H9 (cell line): ENCODE data around the gene LPGAT1. TPM values are rescaled to one million over a fixed set of nuclear protein-coding genes. Genes with fewer than 3 reads are reported as not detected.

Source experiments
- DNase-seq: peaks from one replicate; pipeline ENCODE4 v3.0.0-alpha.2; 2017
- H2AFZ ChIP-seq: one replicate; pipeline ENCODE4 v1.6.1; 2013; ENCODE audit warnings: mild to moderate bottlenecking, low read length, control low read depth, moderate library complexity
- H2AK5ac ChIP-seq: 2 replicates; pipeline ENCODE4 v1.6.1; 2013; ENCODE audit warnings: low read length, control low read depth, mixed read lengths; ENCODE audit not compliant: insufficient read length
- H2BK120ac ChIP-seq: one replicate; pipeline ENCODE4 v1.6.1; 2013; ENCODE audit warnings: low read depth, mild to moderate bottlenecking, low read length, control low read depth, inconsistent platforms; ENCODE audit not compliant: poor library complexity, severe bottlenecking
- H2BK12ac ChIP-seq: 2 replicates; pipeline ENCODE4 v1.6.1; 2013; ENCODE audit warnings: low read length, control low read depth, mixed read lengths, low read depth; ENCODE audit not compliant: insufficient read length
- H2BK15ac ChIP-seq: 2 replicates; pipeline ENCODE4 v1.6.1; 2013; ENCODE audit warnings: low read depth, low read length, control low read depth
- H2BK20ac ChIP-seq: one replicate; pipeline ENCODE4 v1.6.1; 2013; ENCODE audit warnings: low read depth, mild to moderate bottlenecking, low read length, control low read depth, inconsistent platforms; ENCODE audit not compliant: poor library complexity, severe bottlenecking
- H2BK5ac ChIP-seq: 2 replicates; pipeline ENCODE4 v1.6.1; 2013; ENCODE audit warnings: low read length, control low read depth, mixed read lengths; ENCODE audit not compliant: insufficient read length
- H3K14ac ChIP-seq: 2 replicates; pipeline ENCODE4 v1.6.1; 2013; ENCODE audit warnings: low read length, control low read depth; ENCODE audit not compliant: insufficient read depth
- H3K18ac ChIP-seq: 2 replicates; pipeline ENCODE4 v1.6.1; 2013; ENCODE audit warnings: low read depth, mild to moderate bottlenecking, mixed read lengths, low read length, control low read depth; ENCODE audit not compliant: insufficient read length
- H3K23ac ChIP-seq: 2 replicates; pipeline ENCODE4 v1.6.1; 2013; ENCODE audit warnings: low read length, control low read depth, mixed read lengths, low read depth; ENCODE audit not compliant: insufficient read length
- H3K23me2 ChIP-seq: 2 replicates; pipeline ENCODE4 v1.6.1; 2013; ENCODE audit warnings: low read depth, mild to moderate bottlenecking, mixed read lengths, low read length, control low read depth; ENCODE audit not compliant: insufficient read length, poor library complexity, severe bottlenecking
- H3K27ac ChIP-seq: 2 replicates; pipeline ENCODE4 v1.5.1; 2013; ENCODE audit warnings: low read length, control low read depth, mixed read lengths, low read depth; ENCODE audit not compliant: insufficient read length
- H3K27me3 ChIP-seq: 2 replicates; pipeline ENCODE4 v1.6.1; 2013; ENCODE audit warnings: low read length, control low read depth, inconsistent platforms; ENCODE audit not compliant: insufficient read depth
- H3K4ac ChIP-seq: 2 replicates; pipeline ENCODE4 v1.6.1; 2013; ENCODE audit warnings: low read depth, mild to moderate bottlenecking, control low read depth, inconsistent platforms, low read length, moderate library complexity
- H3K4me1 ChIP-seq: 2 replicates; pipeline ENCODE4 v1.6.1; 2013; ENCODE audit warnings: low read length, control low read depth, inconsistent platforms; ENCODE audit not compliant: insufficient read depth
- H3K4me2 ChIP-seq: 2 replicates; pipeline ENCODE4 v1.6.1; 2013; ENCODE audit warnings: low read length, control low read depth, mixed read lengths; ENCODE audit not compliant: insufficient read length, insufficient read depth
- H3K56ac ChIP-seq: 2 replicates; pipeline ENCODE4 v1.6.1; 2013; ENCODE audit warnings: low read depth, mild to moderate bottlenecking, mixed read lengths, low read length, control low read depth; ENCODE audit not compliant: insufficient read length
- H3K79me1 ChIP-seq: 2 replicates; pipeline ENCODE4 v1.6.1; 2013; ENCODE audit warnings: low read depth, mild to moderate bottlenecking, moderate library complexity, low read length, control low read depth, inconsistent platforms; ENCODE audit not compliant: insufficient read depth, poor library complexity, severe bottlenecking
- H3K79me2 ChIP-seq: 2 replicates; pipeline ENCODE4 v1.6.1; 2013; ENCODE audit warnings: low read length, control low read depth, inconsistent platforms; ENCODE audit not compliant: insufficient read depth
- H3K9ac ChIP-seq: 2 replicates; pipeline ENCODE4 v1.6.1; 2013; ENCODE audit warnings: low read length, control low read depth, mixed read lengths; ENCODE audit not compliant: insufficient read length; ENCODE audit errors: extremely low read depth
- H3K9me3 ChIP-seq: one replicate; pipeline ENCODE4 v1.6.1; 2013; ENCODE audit warnings: low read depth, low read length, inconsistent platforms; ENCODE audit not compliant: control insufficient read depth
- H3T11ph ChIP-seq: one replicate; pipeline ENCODE4 v1.6.1; 2013; ENCODE audit warnings: mild to moderate bottlenecking, low read length, control low read depth, inconsistent platforms
- H4K20me1 ChIP-seq: one replicate; pipeline ENCODE4 v1.6.1; 2013; ENCODE audit not compliant: control insufficient read depth, insufficient read length, insufficient read depth
- H4K5ac ChIP-seq: 2 replicates; pipeline ENCODE4 v1.6.1; 2013; ENCODE audit warnings: low read depth, mild to moderate bottlenecking, mixed read lengths, low read length, control low read depth; ENCODE audit not compliant: insufficient read length
- H4K8ac ChIP-seq: replicated peaks from 2 replicates; pipeline ENCODE4 v1.6.1; 2013; ENCODE audit warnings: low read length, control low read depth, mixed read lengths, low read depth; ENCODE audit not compliant: insufficient read length
- H4K91ac ChIP-seq: 2 replicates; pipeline ENCODE4 v1.6.1; 2013; ENCODE audit warnings: low read depth, mild to moderate bottlenecking, moderate library complexity, mixed read lengths, low read length, control low read depth; ENCODE audit not compliant: insufficient read length
- H3K27ac Mint-ChIP-seq, 3 experiments: 2 replicates in 2 of 3; 3 replicates in 1 of 3; pipeline ENCODE4 v1.8.0; 2020 to 2021; ENCODE audit warnings: mixed read lengths in 3 of 3, mild to moderate bottlenecking in 1 of 3, moderate library complexity in 1 of 3
- H3K27me3 Mint-ChIP-seq: 2 replicates; pipeline ENCODE4 v1.8.0; 2021; ENCODE audit warnings: low read depth, mild to moderate bottlenecking, moderate library complexity, mixed read lengths
- H3K36me3 Mint-ChIP-seq, 3 experiments: 2 replicates in 2 of 3; 3 replicates in 1 of 3; pipeline ENCODE4 v1.8.0; 2020 to 2021; ENCODE audit warnings: low read depth in 3 of 3, mixed read lengths in 3 of 3; ENCODE audit not compliant: insufficient read depth in 1 of 3
- H3K4me1 Mint-ChIP-seq, 2 experiments: 2 replicates each; pipeline ENCODE4 v1.8.0; 2020; ENCODE audit warnings: mixed read lengths in 2 of 2
- H3K4me3 Mint-ChIP-seq, 2 experiments: 2 replicates in 1 of 2; 3 replicates in 1 of 2; pipeline ENCODE4 v1.8.0; 2020 to 2021; ENCODE audit warnings: mild to moderate bottlenecking in 2 of 2, mixed read lengths in 2 of 2, moderate library complexity in 1 of 2
- H3K9me3 Mint-ChIP-seq, 2 experiments: 2 replicates in 1 of 2; 3 replicates in 1 of 2; pipeline ENCODE4 v1.8.0; 2020; ENCODE audit warnings: mild to moderate bottlenecking in 2 of 2, mixed read lengths in 2 of 2, moderate library complexity in 1 of 2
- WGBS: extraction: QIAGEN DNeasy Blood & Tissue Kit; methylation state at CpG from one replicate; pipeline ENCODE4 v1.1.7; 2013; ENCODE audit warnings: missing lambda C conversion rate, low lambda C conversion rate, mixed read lengths; ENCODE audit not compliant: insufficient read length; ENCODE audit errors: extremely low coverage; 5-methylcytosine and 5-hydroxymethylcytosine counted together
- total RNA-seq: library from RNA; stranded (reverse); gene quantifications from 2 replicates; pipeline ENCODE4 v1.2.1, GENCODE V29; 2021
- TF ChIP-seq, protein P1 (sequence below): fragments of 200-600 bp; sonication (generic); conservative IDR thresholded peaks from 3 replicates; pipeline ENCODE4 v1.8.0; 2021; ENCODE audit warnings: antibody characterized with exemption, mild to moderate bottlenecking

Gene LPGAT1
- total RNA-seq, 1 experiment from 2014 or later = 12.2 TPM

DNA sequence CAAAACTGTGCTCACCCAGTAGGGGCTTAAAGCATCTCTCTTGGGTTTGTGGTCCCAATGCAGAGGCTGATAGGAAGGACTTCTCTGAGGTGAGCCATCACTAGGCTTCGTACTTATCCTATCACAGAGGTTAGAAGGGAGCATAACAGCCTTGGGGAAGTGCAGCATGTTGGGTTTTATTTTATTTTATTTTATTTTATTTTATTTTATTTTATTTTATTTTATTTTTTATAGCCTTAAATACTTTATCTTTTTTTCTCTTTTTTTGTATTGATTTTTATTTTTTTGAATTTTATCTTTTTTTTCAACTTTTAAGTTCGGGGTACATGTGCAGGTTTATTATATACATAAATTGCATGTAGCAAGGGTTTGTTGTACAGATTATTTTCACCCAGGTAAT is 48.9 kb upstream of the LPGAT1 start:
- no CpG with 5 or more reads among the region's 2 CpGs for whole genome bisulfite sequencing

More for the DNA sequence above, 48.9 kb upstream of the LPGAT1 start:
- Histone ChIP-seq H2BK120ac (no peak overlapping the region), H3K27ac (no peak overlapping the region), H2AK5ac (no peak overlapping the region), H2BK20ac (no peak overlapping the region), H4K8ac (no peak overlapping the region), H3K4me1 (no peaks in the 10 kb centered on the region), H3K79me1 (no peaks in the 10 kb centered on the region), H3K27me3 (no peaks in the 10 kb centered on the region), H4K5ac (no peak overlapping the region), H4K91ac (no peak overlapping the region), H3K79me2 (no peaks in the 10 kb centered on the region), H3K18ac (no peak overlapping the region), H2BK15ac (no peak overlapping the region), H3K23ac (no peak overlapping the region), H3T11ph (no peak overlapping the region), H3K9me3 (no peaks in the 10 kb centered on the region), H4K20me1 (no peaks in the 10 kb centered on the region), H2AFZ (no peak overlapping the region), H3K23me2 (no peaks in the 10 kb centered on the region), H3K4ac (no peak overlapping the region), H3K14ac (no peak overlapping the region), H2BK12ac (no peak overlapping the region), H2BK5ac (no peak overlapping the region), H3K56ac (no peak overlapping the region), H3K9ac (no peak overlapping the region), H3K4me2 (no peak overlapping the region)
- H3K36me3 Mint-ChIP-seq = no peaks in the 10 kb centered on the region; a peak in 1 of 7 replicates
- H3K4me3 Mint-ChIP-seq = no peak overlapping the region
- no peak overlapping the region for H3K27ac Mint-ChIP-seq
- H3K27me3 Mint-ChIP-seq = peaks cover 4% of the 10 kb centered on the region
- TF ChIP-seq, protein P1, sequence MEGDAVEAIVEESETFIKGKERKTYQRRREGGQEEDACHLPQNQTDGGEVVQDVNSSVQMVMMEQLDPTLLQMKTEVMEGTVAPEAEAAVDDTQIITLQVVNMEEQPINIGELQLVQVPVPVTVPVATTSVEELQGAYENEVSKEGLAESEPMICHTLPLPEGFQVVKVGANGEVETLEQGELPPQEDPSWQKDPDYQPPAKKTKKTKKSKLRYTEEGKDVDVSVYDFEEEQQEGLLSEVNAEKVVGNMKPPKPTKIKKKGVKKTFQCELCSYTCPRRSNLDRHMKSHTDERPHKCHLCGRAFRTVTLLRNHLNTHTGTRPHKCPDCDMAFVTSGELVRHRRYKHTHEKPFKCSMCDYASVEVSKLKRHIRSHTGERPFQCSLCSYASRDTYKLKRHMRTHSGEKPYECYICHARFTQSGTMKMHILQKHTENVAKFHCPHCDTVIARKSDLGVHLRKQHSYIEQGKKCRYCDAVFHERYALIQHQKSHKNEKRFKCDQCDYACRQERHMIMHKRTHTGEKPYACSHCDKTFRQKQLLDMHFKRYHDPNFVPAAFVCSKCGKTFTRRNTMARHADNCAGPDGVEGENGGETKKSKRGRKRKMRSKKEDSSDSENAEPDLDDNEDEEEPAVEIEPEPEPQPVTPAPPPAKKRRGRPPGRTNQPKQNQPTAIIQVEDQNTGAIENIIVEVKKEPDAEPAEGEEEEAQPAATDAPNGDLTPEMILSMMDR = no peak
- H3K4me1 Mint-ChIP-seq = no peaks in the 10 kb centered on the region
- peaks cover 10 to 16% of the 10 kb centered on the region in 2 experiments for H3K9me3 Mint-ChIP-seq
- DNase-seq = no peak
